ENCODE data around the gene KLHL24. TPM values are rescaled to one million over a fixed set of nuclear protein-coding genes. Genes with fewer than 3 reads are reported as not detected.
"Not testable (repeated sequence)": the region's sequence is repeated elsewhere in the genome, so short reads cannot be mapped to it uniquely, and the experiment has no call there.

The KLHL24 gene
- total RNA-seq, 1 experiment from 2014 or later: 17.7 TPM

DNA sequence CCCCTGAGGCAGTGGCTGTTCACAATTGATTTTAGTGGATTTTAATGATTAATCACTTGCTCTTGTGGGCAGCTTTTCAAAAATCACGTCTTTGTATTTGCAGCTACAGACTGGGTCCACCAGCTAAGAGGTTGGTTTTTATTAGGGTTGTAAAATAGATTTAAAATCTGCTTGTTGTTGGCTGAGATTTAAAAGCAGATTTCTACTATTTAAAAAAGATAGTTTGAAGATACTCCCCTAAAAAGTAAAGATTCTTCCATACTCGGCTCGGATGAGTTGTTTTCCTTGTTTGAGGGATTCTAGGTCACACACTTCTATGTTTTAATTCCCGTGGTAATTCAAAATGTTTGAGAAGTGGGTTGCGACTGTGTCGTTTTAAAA lies 1.7 kb downstream of the KLHL24 start:
- Mint-ChIP-seq H3K4me3 (peak overlapping the region; percentile 85 to 89), H3K4me1 (peaks cover 6 to 8% of the 10 kb centered on the region in 2 experiments; a peak in 3 of 4 replicates), H3K9me3 (no peaks in the 10 kb centered on the region), H3K27me3 (ENCODE audit: low read depth) (no peaks in the 10 kb centered on the region), H3K27ac (peak overlapping the region; percentile 53 to 95 (median 86); a peak in 5 of 7 replicates), H3K36me3 (ENCODE audit: insufficient read depth in 1 of 3, low read depth in 3 of 3) (peaks cover 0 to 8% (median 0%) of the 10 kb centered on the region in 3 experiments; a peak in 2 of 7 replicates)
- no peaks in the 10 kb centered on the region for H3K27me3 ChIP-seq (ENCODE audit: insufficient read depth, low read length)
- H2BK20ac ChIP-seq (ENCODE audit: low read depth, low read length, poor library complexity, severe bottlenecking): no peak overlapping the region
- H3T11ph ChIP-seq (ENCODE audit: low read length): no peak overlapping the region
- H3K56ac ChIP-seq (ENCODE audit: insufficient read length, low read depth, low read length): no peak overlapping the region
- no CpG with 5 or more reads among the region's 6 CpGs for WGBS (ENCODE audit: extremely low coverage, insufficient read length, low lambda C conversion rate)
- no peaks in the 10 kb centered on the region; the same call in 1 of the 2 replicates for H3K79me2 ChIP-seq (ENCODE audit: insufficient read depth, low read length)
- no peak overlapping the region for H2BK15ac ChIP-seq (ENCODE audit: low read depth, low read length)
- H4K5ac ChIP-seq (ENCODE audit: insufficient read length, low read depth, low read length): no peak overlapping the region
- TF ChIP-seq, protein P1, sequence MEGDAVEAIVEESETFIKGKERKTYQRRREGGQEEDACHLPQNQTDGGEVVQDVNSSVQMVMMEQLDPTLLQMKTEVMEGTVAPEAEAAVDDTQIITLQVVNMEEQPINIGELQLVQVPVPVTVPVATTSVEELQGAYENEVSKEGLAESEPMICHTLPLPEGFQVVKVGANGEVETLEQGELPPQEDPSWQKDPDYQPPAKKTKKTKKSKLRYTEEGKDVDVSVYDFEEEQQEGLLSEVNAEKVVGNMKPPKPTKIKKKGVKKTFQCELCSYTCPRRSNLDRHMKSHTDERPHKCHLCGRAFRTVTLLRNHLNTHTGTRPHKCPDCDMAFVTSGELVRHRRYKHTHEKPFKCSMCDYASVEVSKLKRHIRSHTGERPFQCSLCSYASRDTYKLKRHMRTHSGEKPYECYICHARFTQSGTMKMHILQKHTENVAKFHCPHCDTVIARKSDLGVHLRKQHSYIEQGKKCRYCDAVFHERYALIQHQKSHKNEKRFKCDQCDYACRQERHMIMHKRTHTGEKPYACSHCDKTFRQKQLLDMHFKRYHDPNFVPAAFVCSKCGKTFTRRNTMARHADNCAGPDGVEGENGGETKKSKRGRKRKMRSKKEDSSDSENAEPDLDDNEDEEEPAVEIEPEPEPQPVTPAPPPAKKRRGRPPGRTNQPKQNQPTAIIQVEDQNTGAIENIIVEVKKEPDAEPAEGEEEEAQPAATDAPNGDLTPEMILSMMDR (conservative IDR thresholded peaks at IDR 0.05): no peak
- no peaks in the 10 kb centered on the region for H4K20me1 ChIP-seq (ENCODE audit: control insufficient read depth, insufficient read depth, insufficient read length)
- peak overlapping the region; percentile 61 for H3K9ac ChIP-seq (ENCODE audit: extremely low read depth, insufficient read length, low read length)
- no peak overlapping the region for H2BK12ac ChIP-seq (ENCODE audit: insufficient read length, low read depth, low read length)
- no peaks in the 10 kb centered on the region for H3K79me1 ChIP-seq (ENCODE audit: insufficient read depth, low read depth, low read length, poor library complexity, severe bottlenecking)
- H2AK5ac ChIP-seq (ENCODE audit: insufficient read length, low read length): no peak overlapping the region
- no peak for DNase-seq
- H3K23ac ChIP-seq (ENCODE audit: insufficient read length, low read depth, low read length): no peak overlapping the region
- no peak overlapping the region for H3K18ac ChIP-seq (ENCODE audit: insufficient read length, low read depth, low read length)
- H3K23me2 ChIP-seq (ENCODE audit: insufficient read length, low read depth, low read length, poor library complexity, severe bottlenecking): no peaks in the 10 kb centered on the region
- H3K9me3 ChIP-seq (ENCODE audit: control insufficient read depth, low read depth, low read length): no peaks in the 10 kb centered on the region
- no peak overlapping the region for H2AFZ ChIP-seq (ENCODE audit: low read length)
- no peak overlapping the region for H2BK5ac ChIP-seq (ENCODE audit: insufficient read length, low read length)
- no peak overlapping the region for H4K8ac ChIP-seq (replicated peaks; ENCODE audit: insufficient read length, low read depth, low read length)
- peak overlapping the region; percentile 65 for H3K4me2 ChIP-seq (ENCODE audit: insufficient read depth, insufficient read length, low read length)
- no peak overlapping the region for H4K91ac ChIP-seq (ENCODE audit: insufficient read length, low read depth, low read length)
- H2BK120ac ChIP-seq (ENCODE audit: low read depth, low read length, poor library complexity, severe bottlenecking): no peak overlapping the region
- no peaks in the 10 kb centered on the region for H3K4me1 ChIP-seq (ENCODE audit: insufficient read depth, low read length)
- no peak overlapping the region for H3K4ac ChIP-seq (ENCODE audit: low read depth, low read length)
- no peak overlapping the region for H3K27ac ChIP-seq (ENCODE audit: insufficient read length, low read depth, low read length)
- H3K14ac ChIP-seq (ENCODE audit: insufficient read depth, low read length): no peak overlapping the region

DNA sequence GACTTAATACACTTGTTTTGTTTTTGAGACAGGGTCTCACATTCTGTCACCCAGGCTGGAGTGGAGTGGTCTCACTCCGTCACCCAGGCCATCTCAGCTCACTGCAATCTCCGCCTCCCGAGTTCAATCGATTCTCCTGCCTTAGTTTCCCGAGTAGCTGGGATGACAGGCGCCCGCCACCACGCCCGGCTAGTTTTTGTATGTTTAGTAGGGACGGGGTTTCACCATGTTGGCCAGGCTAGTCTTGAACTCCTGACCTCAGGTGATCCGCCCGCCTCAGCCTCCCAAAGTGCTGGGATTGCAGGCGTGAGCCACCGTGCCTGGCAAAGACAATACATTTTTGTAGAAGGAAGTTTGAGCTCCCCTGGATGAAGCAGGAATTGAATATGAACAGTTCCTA lies 2.2 kb downstream of the KLHL24 start:
- not testable (repeated sequence) for H2BK12ac ChIP-seq (ENCODE audit: insufficient read length, low read depth, low read length); H4K8ac ChIP-seq (replicated peaks; ENCODE audit: insufficient read length, low read depth, low read length); H4K20me1 ChIP-seq (ENCODE audit: control insufficient read depth, insufficient read depth, insufficient read length); H2AFZ ChIP-seq (ENCODE audit: low read length); H3K9ac ChIP-seq (ENCODE audit: extremely low read depth, insufficient read length, low read length); H3T11ph ChIP-seq (ENCODE audit: low read length); H3K79me2 ChIP-seq (ENCODE audit: insufficient read depth, low read length); H3K4me1 ChIP-seq (ENCODE audit: insufficient read depth, low read length); H3K14ac ChIP-seq (ENCODE audit: insufficient read depth, low read length); H2BK5ac ChIP-seq (ENCODE audit: insufficient read length, low read length); H2BK20ac ChIP-seq (ENCODE audit: low read depth, low read length, poor library complexity, severe bottlenecking); H3K27ac Mint-ChIP-seq; H3K27me3 Mint-ChIP-seq (ENCODE audit: low read depth); H2BK15ac ChIP-seq (ENCODE audit: low read depth, low read length); DNase-seq; H2AK5ac ChIP-seq (ENCODE audit: insufficient read length, low read length); H3K36me3 Mint-ChIP-seq (ENCODE audit: insufficient read depth in 1 of 3, low read depth in 3 of 3); H3K18ac ChIP-seq (ENCODE audit: insufficient read length, low read depth, low read length); H3K79me1 ChIP-seq (ENCODE audit: insufficient read depth, low read depth, low read length, poor library complexity, severe bottlenecking); H3K27ac ChIP-seq (ENCODE audit: insufficient read length, low read depth, low read length); H3K23me2 ChIP-seq (ENCODE audit: insufficient read length, low read depth, low read length, poor library complexity, severe bottlenecking); H3K27me3 ChIP-seq (ENCODE audit: insufficient read depth, low read length); H3K4me1 Mint-ChIP-seq; H3K4ac ChIP-seq (ENCODE audit: low read depth, low read length); H2BK120ac ChIP-seq (ENCODE audit: low read depth, low read length, poor library complexity, severe bottlenecking); H3K56ac ChIP-seq (ENCODE audit: insufficient read length, low read depth, low read length); H3K9me3 Mint-ChIP-seq; H4K5ac ChIP-seq (ENCODE audit: insufficient read length, low read depth, low read length); H3K9me3 ChIP-seq (ENCODE audit: control insufficient read depth, low read depth, low read length); H3K23ac ChIP-seq (ENCODE audit: insufficient read length, low read depth, low read length); H4K91ac ChIP-seq (ENCODE audit: insufficient read length, low read depth, low read length)
- WGBS (ENCODE audit: extremely low coverage, insufficient read length, low lambda C conversion rate): no CpG with 5 or more reads among the region's 14 CpGs
- H3K4me2 ChIP-seq (ENCODE audit: insufficient read depth, insufficient read length, low read length): peak overlapping the region; percentile 65
- H3K4me3 Mint-ChIP-seq: peak overlapping the region; percentile 85 to 89

All from H9 (cell line).